Neural progenitor cell (in vitro differentiated cells): ENCODE measurements around the gene BOK.

Experiments used
- CTCF ChIP-seq: fragments of 200-600 bp; sonication (generic); IDR thresholded peaks from 2 replicates; pipeline ENCODE4 v1.5.1; 2017; ENCODE audit warnings: antibody characterized with exemption, mild to moderate bottlenecking
- EZH2 ChIP-seq: fragments of 200-600 bp; sonication (generic); IDR thresholded peaks from 2 replicates; pipeline ENCODE4 v1.6.1; 2017; ENCODE audit warnings: antibody characterized with exemption, mild to moderate bottlenecking, moderate library complexity

DNA sequence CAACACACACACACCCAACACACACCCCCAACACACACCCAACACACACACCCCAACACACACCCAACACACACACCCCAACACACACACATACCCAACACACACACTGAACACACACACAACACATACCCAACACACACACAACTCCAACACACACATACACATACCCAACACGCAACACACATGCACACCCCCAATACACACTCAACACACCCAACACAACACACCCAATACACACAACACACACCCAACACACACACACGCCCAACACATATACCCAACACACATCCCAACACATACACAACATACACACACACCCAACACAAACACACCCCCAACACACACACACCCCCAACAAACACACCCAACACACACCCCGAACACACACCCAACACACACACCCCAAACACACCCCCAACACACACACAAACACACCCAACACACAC, 42.0 kb upstream of the BOK start:
- TF ChIP-seq EZH2 (no peak), CTCF (no peak)
